ENCODE results near the gene PLB1. TPM values are rescaled to one million over a fixed set of nuclear protein-coding genes. Genes with fewer than 3 reads are reported as not detected.

The PLB1 gene
- total and polyA plus RNA-seq, 9 of the 15 experiments (the other 6 are each of a cell fraction or from before 2014, with no cell fraction given): 0.01 to 0.09 (median 0.07) TPM; not detected in 2

DNA sequence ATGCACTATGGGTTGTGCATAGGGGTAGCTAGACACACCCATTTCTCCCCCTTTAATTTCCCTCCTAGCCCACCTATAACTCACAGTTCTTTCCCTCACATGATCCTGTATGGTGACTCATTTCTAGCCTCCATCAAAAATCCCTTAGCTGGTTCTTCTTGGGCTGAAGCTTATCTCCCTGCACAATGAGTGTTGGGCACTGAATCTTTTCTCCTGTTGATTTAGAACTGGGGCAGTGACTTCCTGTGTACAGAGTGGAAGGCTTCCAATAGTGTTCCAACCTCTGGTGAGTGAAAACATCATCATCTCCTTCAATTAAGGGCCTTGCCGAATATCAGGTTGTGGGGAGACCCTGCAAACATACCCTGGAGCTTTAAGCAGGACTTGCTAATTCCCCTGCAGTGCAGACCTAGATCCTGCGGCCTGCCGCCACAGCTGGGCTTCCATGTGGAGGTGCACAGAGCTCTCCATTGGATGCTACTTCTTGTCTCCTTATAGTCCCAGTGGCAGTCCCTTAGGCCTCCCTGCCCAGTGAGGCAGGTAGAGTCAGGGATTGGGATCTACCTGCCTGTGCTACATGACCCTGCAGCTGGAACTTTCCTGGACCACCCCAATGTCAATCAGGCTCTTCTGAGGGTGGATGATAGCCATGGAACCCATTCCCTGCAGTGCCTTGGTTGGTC is 121.8 kb downstream of the PLB1 start (continued):
- TF ChIP-seq, protein P1, sequence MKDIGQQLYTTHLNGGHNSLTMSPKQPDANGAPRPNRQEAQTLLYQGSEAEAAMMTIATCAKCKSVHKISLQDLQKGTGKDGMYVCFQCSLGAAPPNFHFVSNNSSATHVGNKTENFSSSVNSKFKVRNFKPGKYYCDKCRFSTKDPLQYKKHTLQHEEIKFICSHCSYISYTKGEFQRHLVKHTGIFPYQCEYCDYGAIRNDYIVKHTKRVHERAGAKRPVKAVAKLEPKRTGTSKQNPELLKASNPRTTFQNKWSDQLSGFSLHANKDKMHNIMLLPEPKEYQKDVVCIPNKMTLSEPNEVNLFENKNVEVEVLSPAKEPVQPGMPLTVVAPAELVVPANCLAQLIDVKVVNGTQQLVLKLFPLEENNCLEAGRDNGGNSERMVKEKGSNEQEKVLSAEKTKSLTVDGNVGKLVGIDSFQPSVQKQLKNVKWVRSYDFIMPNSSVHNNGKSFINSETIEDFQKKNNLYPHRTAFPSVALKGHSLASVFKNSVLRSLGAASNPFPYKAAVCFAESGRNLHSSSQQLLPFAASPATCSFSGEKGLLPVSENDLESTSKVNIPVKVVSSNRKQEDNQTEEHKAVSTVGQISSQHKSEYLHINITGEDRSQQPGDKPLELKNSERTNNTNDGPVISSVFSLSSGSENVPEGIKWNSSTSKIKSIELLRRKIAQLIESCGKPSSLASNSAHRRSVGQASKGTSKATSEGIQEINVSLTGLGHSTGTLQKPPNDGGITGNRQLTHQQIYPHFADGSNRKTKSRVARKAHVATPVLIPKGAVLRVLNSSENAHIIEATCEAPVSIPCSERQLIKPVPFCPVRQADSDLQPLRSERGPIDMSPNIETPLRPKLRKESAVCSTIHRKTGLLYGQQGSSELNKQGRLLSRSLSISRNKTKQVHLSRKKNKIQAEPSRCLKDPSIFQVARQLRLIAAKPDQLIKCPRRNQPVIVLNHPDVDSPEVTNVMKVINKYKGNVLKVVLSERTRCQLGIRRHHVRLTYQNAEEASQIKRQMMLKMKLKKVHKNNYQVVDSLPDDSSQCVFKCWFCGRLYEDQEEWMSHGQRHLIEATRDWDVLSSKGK (CRISPR knock-in tag; IDR thresholded peaks at IDR 0.05): no peak
- TF ChIP-seq DACH1 (IDR thresholded peaks at IDR 0.05; ENCODE audit: partially characterized antibody) (no peak), SUPT5H (IDR thresholded peaks at IDR 0.05) (no peak), NCOA4 (IDR thresholded peaks at IDR 0.05; ENCODE audit: partially characterized antibody) (no peak), MAZ (CRISPR knock-in tag; conservative IDR thresholded peaks at IDR 0.05 in 1 of 2, IDR thresholded peaks at IDR 0.05 in 1 of 2) (no peak)
- TF ChIP-seq, protein P2, sequence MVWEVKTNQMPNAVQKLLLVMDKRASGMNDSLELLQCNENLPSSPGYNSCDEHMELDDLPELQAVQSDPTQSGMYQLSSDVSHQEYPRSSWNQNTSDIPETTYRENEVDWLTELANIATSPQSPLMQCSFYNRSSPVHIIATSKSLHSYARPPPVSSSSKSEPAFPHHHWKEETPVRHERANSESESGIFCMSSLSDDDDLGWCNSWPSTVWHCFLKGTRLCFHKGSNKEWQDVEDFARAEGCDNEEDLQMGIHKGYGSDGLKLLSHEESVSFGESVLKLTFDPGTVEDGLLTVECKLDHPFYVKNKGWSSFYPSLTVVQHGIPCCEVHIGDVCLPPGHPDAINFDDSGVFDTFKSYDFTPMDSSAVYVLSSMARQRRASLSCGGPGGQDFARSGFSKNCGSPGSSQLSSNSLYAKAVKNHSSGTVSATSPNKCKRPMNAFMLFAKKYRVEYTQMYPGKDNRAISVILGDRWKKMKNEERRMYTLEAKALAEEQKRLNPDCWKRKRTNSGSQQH (CRISPR knock-in tag; IDR thresholded peaks at IDR 0.05): no peak
- TF ChIP-seq, protein P3, sequence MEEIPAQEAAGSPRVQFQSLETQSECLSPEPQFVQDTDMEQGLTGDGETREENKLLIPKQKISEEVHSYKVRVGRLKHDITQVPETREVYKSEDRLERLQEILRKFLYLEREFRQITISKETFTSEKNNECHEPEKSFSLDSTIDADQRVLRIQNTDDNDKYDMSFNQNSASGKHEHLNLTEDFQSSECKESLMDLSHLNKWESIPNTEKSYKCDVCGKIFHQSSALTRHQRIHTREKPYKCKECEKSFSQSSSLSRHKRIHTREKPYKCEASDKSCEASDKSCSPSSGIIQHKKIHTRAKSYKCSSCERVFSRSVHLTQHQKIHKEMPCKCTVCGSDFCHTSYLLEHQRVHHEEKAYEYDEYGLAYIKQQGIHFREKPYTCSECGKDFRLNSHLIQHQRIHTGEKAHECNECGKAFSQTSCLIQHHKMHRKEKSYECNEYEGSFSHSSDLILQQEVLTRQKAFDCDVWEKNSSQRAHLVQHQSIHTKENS (CRISPR knock-in tag; IDR thresholded peaks at IDR 0.05): no peak
- TF ChIP-seq, protein P4, sequence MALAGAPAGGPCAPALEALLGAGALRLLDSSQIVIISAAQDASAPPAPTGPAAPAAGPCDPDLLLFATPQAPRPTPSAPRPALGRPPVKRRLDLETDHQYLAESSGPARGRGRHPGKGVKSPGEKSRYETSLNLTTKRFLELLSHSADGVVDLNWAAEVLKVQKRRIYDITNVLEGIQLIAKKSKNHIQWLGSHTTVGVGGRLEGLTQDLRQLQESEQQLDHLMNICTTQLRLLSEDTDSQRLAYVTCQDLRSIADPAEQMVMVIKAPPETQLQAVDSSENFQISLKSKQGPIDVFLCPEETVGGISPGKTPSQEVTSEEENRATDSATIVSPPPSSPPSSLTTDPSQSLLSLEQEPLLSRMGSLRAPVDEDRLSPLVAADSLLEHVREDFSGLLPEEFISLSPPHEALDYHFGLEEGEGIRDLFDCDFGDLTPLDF (CRISPR knock-in tag; IDR thresholded peaks at IDR 0.05): no peak

Measured in K562 (cell line).